GM15510 (cell line): ENCODE results near the gene EPGN.

Experiments used
- POLR2A ChIP-seq: IDR thresholded peaks from 3 replicates; pipeline ENCODE4 v1.6.1; 2011; ENCODE audit warnings: borderline replicate concordance; ENCODE audit not compliant: insufficient read length; ENCODE audit errors: extremely low read depth

EPGN gene

DNA sequence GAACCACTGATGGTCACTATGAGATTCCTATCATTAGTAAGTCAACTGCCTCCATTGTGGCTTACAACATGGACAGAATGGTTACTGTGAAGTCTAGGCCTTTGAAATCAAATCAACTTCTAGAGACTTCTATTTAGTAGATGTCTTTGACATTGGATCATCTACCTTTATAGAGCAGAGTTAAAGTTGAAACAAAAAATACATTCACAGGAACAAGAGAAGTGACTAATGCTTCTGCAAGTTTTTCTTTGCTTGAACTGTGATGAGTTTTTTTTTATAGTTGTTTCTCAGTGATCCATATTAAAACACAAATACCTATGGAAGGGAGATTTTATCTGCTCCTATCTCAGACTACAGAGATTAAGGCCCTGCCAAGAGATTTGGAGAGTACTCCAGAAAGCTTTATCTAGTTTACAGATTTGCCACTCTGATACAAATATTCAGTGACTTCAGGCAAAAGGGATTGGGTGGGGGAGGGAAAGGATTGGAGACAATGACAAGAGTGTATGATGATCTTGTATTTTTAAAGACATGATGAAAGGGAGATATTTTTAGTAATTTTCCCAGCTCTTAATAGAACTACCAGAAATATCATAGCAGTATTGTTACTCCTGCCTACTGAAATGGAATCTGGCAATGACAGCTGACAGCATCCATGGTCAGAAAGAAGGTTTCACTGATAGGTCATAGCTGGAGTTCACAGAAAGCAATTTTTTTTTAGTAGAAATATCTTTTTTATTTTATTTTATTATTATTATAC is 16.0 kb upstream of the EPGN start:
- TF ChIP-seq POLR2A = no peak

DNA sequence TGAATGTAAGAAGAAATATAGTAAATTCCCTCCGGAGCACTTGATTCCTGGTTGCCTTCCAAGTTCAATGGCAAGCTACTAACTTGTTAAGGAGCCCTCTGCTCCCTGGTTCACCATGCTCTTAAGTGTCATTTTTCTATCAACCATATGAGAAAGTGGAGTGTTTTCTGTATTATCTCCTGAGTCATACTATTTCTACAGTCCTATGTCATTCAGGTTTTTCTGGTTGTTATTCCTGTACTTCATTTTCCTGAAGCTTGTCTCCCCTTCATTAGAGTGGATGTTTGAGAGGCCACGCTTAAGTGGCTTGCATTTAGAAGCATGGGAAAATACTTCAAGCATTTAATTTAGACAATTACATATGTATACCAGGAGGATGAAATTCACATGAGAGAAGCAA is 14.7 kb upstream of the EPGN start:
- no peak for TF ChIP-seq POLR2A

DNA sequence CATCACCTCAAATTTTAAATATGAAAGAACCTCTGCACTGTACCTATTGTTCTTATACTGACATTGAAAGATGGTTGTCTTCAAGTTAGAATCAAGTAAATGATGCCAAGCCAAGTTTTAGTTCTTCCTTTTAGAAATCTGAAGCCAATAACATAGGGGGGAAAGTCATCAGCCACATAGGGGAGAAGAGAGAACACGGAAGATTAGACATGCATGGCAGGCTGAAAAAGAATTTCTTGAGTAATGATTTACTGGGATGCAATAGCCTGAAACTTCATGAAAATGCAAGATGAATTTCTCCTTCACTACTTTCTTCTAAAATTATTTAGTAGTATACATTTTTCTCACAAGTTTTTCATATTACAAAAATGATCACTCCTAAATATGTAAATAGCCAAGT is 13.6 kb upstream of the EPGN start:
- TF ChIP-seq POLR2A = no peak

DNA sequence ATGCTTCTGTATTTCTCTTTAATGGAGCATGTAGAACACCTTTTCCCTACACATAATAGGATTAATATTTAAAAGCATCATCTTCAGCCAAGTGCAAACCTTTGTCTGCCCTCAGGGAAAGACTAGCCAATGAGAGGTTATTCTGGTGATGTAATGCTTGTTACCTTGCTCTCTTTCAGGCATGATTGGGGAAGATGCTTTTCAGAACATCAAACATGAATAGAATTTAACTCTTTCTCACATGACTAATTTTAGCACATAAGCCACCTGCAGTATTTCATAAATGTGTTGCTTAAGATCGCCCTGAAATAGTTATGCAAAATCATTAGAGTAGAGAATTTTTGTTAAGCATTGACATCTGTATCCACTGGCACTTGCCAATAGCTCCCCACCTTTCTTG is 10.7 kb upstream of the EPGN start:
- TF ChIP-seq POLR2A = no peak

DNA sequence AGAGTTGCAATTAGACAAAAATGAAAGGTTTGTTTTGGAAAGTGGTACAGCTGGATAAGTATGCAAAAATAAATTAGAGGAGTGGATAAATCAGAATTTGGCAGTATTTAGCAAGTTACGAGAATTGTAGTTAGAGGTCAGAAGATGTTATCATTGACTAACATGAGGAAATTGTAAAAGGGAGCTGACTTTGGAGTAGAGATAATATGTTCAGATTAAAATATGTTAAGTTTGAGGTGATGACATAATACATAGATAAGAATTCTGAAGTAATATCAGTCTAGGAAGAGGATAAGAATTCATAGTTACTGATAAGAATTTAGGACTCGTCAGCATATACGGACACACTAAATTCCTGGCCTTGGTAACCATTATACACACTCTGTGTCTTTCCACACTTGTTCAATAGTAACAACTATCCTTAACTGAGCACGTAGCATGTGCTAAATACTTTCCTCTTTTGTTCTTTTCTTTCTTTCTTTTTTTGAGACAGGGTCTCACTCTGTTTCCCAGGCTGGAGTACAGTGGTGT is 4.1 kb upstream of the EPGN start:
- no peak for TF ChIP-seq POLR2A

DNA sequence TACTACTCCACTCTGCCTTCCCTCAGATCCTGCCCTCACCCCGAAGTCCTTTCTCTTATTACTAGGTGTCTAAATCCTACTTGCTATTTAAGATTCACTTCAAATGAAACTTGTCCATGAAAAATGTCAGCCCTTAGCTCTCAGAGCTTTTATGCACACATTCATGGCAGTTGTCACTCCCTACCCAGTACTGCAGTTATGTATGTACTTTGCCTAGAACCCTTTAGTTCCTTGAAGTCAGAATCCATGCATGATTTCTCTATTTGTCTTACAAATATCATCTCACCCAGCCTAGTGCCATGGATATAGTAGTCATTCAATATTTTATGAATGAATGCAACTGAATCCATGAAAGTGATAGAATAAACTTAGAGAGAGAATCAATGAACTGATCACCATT is 3.3 kb upstream of the EPGN start:
- TF ChIP-seq POLR2A = no peak

DNA sequence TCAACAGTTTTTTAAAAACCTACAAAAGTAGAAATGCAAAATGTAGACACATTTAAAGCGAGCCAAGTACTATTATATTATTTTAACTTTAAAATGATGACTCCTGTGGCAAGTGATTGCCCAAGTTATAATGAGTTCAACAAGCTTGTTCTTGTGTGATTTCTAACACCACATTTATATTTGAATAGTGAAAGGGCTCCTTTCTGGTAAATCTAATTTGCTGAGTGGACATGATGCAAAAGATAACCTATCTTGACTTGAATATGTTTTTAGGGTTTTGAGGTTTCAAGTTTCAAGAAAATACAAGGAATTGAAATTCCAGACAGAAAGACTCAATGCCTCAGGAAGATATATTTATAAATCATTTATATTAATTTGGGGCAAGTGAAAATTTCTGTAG is 1.1 kb upstream of the EPGN start:
- no peak for TF ChIP-seq POLR2A

DNA sequence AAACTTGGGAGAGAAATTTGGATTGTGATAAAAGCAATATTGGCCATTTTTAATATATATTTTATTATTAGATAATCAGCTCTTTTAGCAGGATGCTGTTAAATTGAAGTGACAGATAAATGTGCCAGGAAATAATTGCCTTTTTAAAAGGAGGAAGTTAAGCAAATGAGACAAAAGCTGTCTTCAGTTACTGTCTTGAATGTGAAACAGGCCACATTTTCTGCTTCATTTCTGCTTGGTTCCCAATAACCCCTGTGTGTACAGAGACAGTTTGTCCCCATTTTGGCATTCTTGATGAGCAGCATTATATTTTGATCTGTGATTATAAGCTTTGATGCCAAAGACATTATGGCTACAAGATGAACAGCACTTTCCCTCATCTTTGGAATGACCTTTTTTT is 953 bp downstream of the EPGN start:
- no peak for TF ChIP-seq POLR2A

DNA sequence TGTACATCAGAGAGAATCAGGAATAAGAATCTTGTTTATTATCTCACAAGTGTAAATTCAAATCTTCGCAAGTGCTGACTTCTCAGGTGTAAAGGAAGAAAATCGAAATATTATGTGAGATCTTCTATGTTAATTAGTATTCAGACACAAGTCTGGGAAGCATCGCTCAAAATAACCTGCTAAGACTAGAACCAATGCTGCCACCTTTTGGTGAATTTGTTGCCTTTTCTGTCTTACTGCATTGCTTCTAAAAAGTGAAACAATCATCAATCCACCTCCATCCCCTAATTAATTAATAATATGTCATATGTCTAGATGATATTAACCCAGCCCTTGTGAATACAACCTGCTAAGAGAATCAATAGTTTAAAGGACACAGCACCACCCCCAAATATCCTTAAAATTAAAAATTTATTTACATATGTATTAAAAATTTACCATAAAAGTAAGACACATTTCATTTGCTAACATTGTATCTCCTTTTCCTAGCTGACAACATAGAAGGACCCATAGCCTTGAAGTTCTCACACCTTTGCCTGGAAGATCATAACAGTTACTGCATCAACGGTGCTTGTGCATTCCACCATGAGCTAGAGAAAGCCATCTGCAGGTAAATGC is 3.5 kb downstream of the EPGN start:
- no peak for TF ChIP-seq POLR2A

DNA sequence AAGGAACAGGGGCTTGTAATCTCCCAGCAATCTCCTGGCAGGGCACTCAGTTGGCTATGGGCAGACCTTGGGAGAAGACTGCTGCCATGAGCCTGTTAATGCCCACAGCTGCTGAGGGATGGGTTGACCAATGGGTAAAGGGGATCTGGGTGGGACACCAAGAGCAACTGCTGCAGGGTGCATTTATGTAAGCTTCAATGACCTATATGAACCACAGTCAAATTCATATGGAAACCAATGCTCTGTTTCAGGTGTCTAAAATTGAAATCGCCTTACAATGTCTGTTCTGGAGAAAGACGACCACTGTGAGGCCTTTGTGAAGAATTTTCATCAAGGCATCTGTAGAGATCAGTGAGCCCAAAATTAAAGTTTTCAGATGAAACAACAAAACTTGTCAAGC is 6.1 kb downstream of the EPGN start:
- no peak for TF ChIP-seq POLR2A

DNA sequence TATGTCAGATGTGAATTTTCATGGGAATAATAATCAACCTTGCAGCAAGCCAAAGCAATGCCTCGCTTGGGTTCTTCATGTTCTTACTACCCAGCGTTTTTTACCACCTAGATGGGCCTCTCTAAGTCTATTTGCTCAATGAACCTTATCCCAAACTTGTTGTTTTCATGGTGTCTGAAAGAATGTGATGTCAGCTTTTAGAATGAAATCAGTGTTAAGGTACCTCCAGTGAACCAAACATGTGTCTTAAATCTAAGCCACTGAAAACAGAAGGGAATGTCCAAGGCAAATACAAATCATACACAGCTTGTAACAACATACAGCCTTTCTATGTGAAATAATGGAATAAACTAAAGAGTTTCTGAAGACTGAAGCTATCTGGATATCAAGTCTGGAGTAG is 6.7 kb downstream of the EPGN start:
- no peak for TF ChIP-seq POLR2A

DNA sequence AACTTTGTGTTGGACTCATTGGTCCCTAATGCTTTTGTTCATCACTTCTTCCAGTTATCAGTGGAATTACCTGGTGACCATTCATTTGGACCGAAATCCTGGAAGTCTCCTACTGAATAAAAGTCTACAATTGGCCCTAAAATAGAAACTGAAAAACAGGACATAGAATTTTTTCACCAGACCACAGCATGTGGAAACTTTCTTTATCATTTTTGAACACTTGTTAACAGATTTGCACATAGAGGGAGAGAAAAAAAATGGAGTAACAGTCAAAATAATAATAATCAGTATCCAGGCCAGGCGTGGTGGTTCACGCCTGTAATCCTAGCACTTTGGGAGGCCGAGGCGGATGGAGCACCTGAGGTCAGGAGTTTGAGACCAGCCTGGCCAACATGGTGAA is 7.1 kb downstream of the EPGN start:
- TF ChIP-seq POLR2A = no peak

DNA sequence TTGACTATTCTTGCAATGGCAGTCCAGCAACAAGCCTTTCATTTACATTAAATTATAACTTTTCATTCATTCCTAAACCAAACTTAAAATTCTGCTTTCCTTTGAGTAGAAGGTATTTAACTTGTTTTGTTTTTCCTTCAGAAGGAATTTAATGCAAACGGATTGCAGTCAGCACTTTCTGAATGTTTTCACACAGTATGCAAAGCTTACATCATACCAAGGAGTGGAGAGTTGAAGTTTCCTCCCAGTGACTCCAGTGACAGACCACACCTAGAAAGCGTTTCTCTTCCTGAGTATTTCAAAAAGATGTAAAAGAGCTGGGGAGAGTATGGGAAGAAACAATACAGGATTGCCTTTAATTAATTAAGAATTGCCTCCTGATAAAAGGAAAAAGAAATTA is 8.1 kb downstream of the EPGN start:
- TF ChIP-seq POLR2A = no peak

DNA sequence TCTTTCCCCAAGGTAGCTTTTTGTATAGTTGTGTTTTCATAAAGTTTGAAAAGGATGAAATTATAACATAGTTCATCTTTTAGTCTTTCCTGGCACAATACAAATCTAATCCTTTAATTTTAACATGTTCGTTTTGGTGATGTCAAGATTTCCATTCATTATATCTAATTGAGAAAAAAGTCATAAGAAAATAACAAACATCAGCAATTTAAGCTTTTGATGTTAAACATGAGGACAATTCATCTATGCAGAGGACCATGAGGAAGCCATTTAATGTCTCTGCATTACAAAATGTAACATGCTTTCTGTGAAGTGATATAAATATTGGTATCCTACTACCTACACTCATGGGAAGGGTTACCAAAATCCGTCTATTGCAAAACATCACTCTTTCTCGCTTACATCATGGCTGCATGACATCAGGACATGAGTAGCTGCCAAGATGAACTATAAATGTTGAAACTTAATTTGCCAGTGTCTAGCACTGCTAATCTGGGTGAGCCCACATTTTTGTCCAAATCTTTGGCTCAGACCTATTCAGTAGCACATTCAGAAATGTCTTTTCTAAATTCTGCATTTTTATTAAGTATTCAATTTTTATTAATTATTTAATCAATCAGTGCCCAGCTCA is 9.5 kb downstream of the EPGN start:
- no peak for TF ChIP-seq POLR2A

DNA sequence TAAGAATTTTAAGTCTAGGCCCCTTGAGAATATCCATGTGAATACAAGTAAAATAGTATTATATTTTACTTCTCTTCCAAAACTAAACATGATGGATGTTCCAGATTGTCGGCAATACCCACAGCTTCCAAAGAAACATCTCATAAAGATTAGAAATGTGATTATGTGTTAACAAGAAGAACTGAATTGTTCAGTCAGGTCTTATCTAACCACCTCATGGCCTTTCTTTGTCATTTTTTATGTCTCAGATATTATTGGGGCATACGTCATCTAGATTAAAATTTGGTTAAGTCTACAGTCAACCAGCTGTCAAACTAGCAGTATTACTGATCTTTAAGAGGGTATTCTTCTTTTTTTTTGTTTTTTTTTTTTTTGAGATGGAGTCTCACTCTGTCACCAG is 10.0 kb downstream of the EPGN start:
- TF ChIP-seq POLR2A = no peak

DNA sequence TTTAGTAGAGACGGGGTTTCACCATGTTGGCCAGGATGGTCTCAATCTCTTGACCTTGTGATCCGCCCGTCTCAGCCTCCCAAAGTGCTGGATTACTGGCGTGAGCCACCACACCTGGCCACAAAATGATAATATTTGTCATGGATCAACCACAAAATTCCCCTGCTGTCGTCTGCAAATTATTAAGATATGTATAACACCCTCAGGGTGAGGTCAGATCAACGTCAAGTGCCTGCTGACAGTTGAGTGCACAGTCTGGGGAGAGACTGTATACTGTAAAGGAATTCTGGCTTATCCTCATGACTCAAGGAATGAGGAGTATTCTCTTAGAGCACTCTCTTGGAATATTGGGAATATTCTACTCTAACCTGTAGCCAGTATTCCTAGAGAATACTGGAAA is 11.2 kb downstream of the EPGN start:
- TF ChIP-seq POLR2A = no peak
